Stimulated activated CD4-positive, alpha-beta T cell treated with anti-CD3 and anti-CD28 coated beads, TNF-alpha, amount 100 ng/mL, for 24 hours (primary cell): ENCODE measurements around the gene CHADL.
"Not testable (repeated sequence)": the region's sequence is repeated elsewhere in the genome, so short reads cannot be mapped to it uniquely, and the experiment has no call there.

Experiments used
- DNase-seq, 3 experiments: peaks; one replicate each; pipeline ENCODE4 v3.0.0-alpha.2; 2020; ENCODE audit warnings: low read depth in 3 of 3

Gene CHADL

DNA sequence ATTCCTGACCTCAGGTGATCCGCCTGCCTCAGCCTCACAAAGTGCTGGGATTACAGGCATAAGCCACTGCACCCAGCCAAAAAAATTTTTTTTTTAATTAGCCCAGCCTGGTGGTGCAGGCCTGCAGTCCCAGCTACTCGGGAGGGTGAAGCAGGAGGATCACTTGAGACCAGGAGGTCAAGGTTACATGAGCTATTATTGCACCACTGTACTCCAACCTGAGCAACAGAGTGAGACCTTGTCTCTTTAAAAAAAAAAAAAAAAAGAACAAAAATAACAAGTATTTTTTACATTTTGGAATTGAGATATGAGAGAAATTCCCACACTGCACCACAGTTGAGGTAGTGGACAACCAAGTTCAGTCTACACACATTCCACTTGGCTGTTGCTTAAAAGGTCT, 49.3 kb downstream of the CHADL start:
- no peak for DNase-seq

DNA sequence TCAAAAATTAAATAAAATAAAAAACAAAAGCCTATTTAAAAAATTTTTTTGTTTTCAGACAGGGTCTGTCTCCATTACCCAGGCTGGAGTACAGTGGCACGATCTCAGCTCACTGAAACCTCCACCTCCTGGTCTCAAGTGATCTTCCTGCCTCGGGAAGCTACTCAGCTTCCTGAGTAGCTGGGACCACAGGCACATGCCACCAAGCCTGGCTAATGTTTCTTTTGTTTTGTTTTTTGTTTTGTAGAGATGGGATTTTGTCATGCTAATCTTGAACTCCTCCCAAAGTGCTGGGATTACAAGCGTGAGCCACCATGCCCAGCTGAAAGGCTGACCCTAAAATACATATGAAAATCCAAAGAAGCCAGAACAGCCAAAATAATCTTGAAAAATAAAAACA, 56.1 kb downstream of the CHADL start:
- DNase-seq: no peak

DNA sequence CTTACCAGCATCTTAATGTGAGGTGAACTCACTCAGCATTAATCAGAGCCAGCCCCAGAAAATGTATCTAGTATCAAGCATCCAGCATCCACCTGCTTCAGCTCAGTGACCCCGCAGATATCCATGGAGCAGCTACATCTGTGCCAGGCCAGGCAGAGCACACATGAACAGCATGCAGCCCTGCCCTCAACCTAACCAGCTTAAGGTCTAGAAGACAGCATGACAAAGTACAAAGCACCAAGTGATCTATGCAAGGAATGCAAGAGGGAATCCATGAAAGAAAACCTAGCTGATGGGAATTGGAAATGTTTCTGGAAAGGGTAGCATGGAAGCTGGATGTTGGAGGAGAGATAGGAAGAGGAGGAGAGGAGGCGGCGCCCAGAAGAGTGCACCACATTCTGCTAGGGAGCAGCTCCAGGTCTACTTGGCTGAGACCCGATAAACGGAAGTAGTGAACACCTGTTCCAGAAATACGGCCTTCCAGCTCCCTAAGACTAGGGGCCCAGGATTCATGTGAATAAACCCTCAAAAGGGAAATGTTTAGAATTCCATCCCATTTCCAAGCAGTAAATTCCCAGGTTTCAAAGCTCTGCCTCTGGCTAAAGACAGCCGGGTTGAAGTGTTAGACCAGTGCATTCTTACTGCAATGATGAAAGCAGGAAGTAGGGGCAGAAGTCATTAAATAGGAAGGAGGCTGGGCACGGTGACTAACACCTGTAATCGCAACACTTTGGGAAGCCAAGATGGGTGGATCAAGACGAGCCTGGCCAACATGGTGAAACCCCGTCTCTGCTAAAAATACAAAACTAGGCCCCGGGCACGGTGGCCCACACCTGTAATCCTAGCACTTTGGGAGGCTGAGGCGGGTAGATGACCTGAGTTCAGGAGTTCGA, 59.1 kb downstream of the CHADL start:
- DNase-seq: no peak

DNA sequence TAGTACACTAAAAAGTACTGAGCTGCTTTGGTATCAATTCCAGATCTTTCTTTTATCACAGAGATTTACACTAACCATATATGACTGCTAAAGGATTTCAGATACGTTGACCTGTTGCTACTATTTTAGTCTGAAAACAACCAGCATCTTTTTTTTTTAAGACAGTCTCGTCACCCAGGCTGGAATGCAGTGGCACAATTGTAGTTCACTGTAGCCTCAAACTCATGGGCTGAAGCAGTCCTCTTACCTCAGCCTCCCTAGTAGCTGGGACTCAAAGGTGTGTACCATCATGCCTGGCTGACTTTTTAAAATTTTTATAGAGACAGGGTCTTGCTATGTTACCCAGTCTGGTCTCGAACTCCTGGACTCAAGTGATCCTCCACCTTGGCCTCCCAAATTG, 59.8 kb downstream of the CHADL start:
- no peak for DNase-seq

DNA sequence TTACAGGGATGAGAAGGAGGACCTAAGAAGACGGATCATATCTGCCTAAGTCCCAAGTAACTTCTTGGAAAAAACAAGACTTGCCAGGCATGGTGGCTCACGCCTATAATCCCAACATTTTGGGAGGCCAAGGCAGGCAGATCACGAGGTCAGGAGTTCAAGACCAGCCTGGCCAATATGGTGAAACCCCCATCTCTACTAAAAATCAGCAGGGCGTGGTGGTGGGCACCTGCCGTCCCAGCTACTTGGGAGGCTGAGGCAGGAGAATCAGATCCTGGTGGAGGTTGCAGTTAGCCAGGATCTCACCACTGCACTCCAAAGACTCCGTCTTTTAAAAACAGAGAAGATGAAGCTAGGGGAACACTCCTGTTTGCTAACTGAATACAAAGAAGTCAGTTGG, 60.4 kb downstream of the CHADL start:
- DNase-seq: not testable (repeated sequence)
